ENCODE measurements around the gene TSPAN18.
A peak's percentile ranks its signal among the peaks of the same experiment; 100 is the strongest.

Gene TSPAN18

GRCh38 chr11:44823868-44824267 lies 97.1 kb downstream of the TSPAN18 start:
- no peak overlapping the region for H3K4me3 ChIP-seq (ENCODE audit: low read length in 2 of 2)
- no peaks in the 10 kb centered on the region for H3K36me3 ChIP-seq (replicated peaks in 1 of 2; ENCODE audit: control insufficient read depth in 2 of 2, insufficient read depth in 2 of 2, low read length in 2 of 2)
- peaks cover 12% of the 10 kb centered on the region for H3K79me1 ChIP-seq (ENCODE audit: low read depth, low read length)
- no peak overlapping the region for H4K8ac ChIP-seq (ENCODE audit: low read depth, low read length)
- no peaks in the 10 kb centered on the region for H3K27me3 ChIP-seq (ENCODE audit: control insufficient read depth in 3 of 3, insufficient read depth in 3 of 3, low read depth in 1 of 3, low read length in 3 of 3)
- no peak overlapping the region for H2BK15ac ChIP-seq (ENCODE audit: low read length)
- H4K91ac ChIP-seq (ENCODE audit: low read depth, low read length, poor library complexity), result no peak overlapping the region
- peak overlapping the region; percentile 86 for H3K27ac ChIP-seq (replicated peaks; ENCODE audit: low read length)
- peak overlapping the region; percentile 46 for H3K4me2 ChIP-seq (ENCODE audit: insufficient read depth, low read length, poor library complexity, severe bottlenecking)
- peak; percentile 48 for DNase-seq (ENCODE audit: low spot score)
- H3K14ac ChIP-seq (ENCODE audit: low read length), result no peak overlapping the region
- peaks cover 40 to 46% of the 10 kb centered on the region in 2 donors for H3K4me1 ChIP-seq (ENCODE audit: control insufficient read depth in 2 of 2, insufficient read depth in 1 of 2, low read depth in 1 of 2, low read length in 2 of 2)
- no CpG with 5 or more reads among the region's 9 CpGs for WGBS, 2 donors (ENCODE audit: extremely low coverage in 2 of 2, insufficient read length in 2 of 2, insufficient replicate concordance in 1 of 2)
- no peak overlapping the region for H2BK120ac ChIP-seq (ENCODE audit: low read depth, low read length)
- H3K18ac ChIP-seq (ENCODE audit: low read length), result peak overlapping the region; percentile 73
- no peak overlapping the region for H3K23ac ChIP-seq (ENCODE audit: low read depth, low read length, poor library complexity)
- no peak overlapping the region for H2BK12ac ChIP-seq (ENCODE audit: low read length)
- no peak overlapping the region for H3K9ac ChIP-seq (ENCODE audit: low read depth, low read length, poor library complexity)
- H2BK5ac ChIP-seq (ENCODE audit: low read length), result peak overlapping the region; percentile 68
- H2AFZ ChIP-seq (ENCODE audit: low read length), result no peak overlapping the region
- peaks cover 0 to 24% of the 10 kb centered on the region in 2 donors for H3K9me3 ChIP-seq (replicated peaks in 1 of 2; ENCODE audit: control insufficient read depth in 2 of 2, insufficient read depth in 1 of 2, low read depth in 1 of 2, low read length in 2 of 2)
- H3K4ac ChIP-seq (ENCODE audit: low read length), result no peak overlapping the region
- H2AK5ac ChIP-seq (ENCODE audit: low read depth, low read length), result peak overlapping the region; percentile 18

DNA sequence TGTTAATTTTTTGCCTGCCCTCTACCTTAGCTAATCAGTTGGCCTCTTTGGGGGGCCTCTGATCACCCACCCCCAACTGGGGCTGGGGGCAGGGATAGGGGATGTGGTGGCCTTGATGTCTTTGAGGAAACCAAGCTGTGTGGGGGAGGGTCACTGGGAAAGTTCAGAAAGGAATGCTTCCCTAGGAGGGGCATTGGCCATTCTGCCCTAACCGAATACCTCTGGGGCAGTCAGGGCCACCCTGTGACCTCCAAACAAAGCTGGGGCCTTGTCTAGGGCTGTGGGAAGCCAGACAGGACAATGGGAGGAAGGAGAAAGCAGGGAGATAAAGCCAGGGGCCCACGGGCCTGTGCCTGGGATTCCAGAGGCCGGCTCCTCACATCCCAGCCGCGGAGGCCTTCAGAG lies 97.5 kb downstream of the TSPAN18 start:
- no peak overlapping the region for H4K8ac ChIP-seq (ENCODE audit: low read depth, low read length)
- H2BK12ac ChIP-seq (ENCODE audit: low read length), result no peak overlapping the region
- H2BK15ac ChIP-seq (ENCODE audit: low read length), result no peak overlapping the region
- no peak overlapping the region for H3K14ac ChIP-seq (ENCODE audit: low read length)
- no peak overlapping the region for H3K9ac ChIP-seq (ENCODE audit: low read depth, low read length, poor library complexity)
- peak overlapping the region; percentile 68 for H2BK5ac ChIP-seq (ENCODE audit: low read length)
- WGBS, 2 donors (ENCODE audit: extremely low coverage in 2 of 2, insufficient read length in 2 of 2, insufficient replicate concordance in 1 of 2), result no CpG with 5 or more reads among the region's 5 CpGs
- peaks cover 40 to 46% of the 10 kb centered on the region in 2 donors for H3K4me1 ChIP-seq (ENCODE audit: control insufficient read depth in 2 of 2, insufficient read depth in 1 of 2, low read depth in 1 of 2, low read length in 2 of 2)
- H4K91ac ChIP-seq (ENCODE audit: low read depth, low read length, poor library complexity), result no peak overlapping the region
- peaks cover 9% of the 10 kb centered on the region for H3K79me1 ChIP-seq (ENCODE audit: low read depth, low read length)
- DNase-seq (ENCODE audit: low spot score), result peak; percentile 90
- no peak overlapping the region for H3K4ac ChIP-seq (ENCODE audit: low read length)
- H2AFZ ChIP-seq (ENCODE audit: low read length), result no peak overlapping the region
- peak overlapping the region; percentile 46 for H3K4me2 ChIP-seq (ENCODE audit: insufficient read depth, low read length, poor library complexity, severe bottlenecking)
- no peak overlapping the region for H3K4me3 ChIP-seq (ENCODE audit: low read length in 2 of 2)
- H3K23ac ChIP-seq (ENCODE audit: low read depth, low read length, poor library complexity), result no peak overlapping the region
- H2BK120ac ChIP-seq (ENCODE audit: low read depth, low read length), result no peak overlapping the region
- no peaks in the 10 kb centered on the region for H3K27me3 ChIP-seq (ENCODE audit: control insufficient read depth in 3 of 3, insufficient read depth in 3 of 3, low read depth in 1 of 3, low read length in 3 of 3)
- no peaks in the 10 kb centered on the region for H3K36me3 ChIP-seq (replicated peaks in 1 of 2; ENCODE audit: control insufficient read depth in 2 of 2, insufficient read depth in 2 of 2, low read length in 2 of 2)
- peak overlapping the region; percentile 92 for H3K27ac ChIP-seq (replicated peaks; ENCODE audit: low read length)
- H2AK5ac ChIP-seq (ENCODE audit: low read depth, low read length), result no peak overlapping the region
- H3K18ac ChIP-seq (ENCODE audit: low read length), result peak overlapping the region; percentile 42
- H3K9me3 ChIP-seq (replicated peaks in 1 of 2; ENCODE audit: control insufficient read depth in 2 of 2, insufficient read depth in 1 of 2, low read depth in 1 of 2, low read length in 2 of 2), result peaks cover 0 to 24% of the 10 kb centered on the region in 2 donors

DNA sequence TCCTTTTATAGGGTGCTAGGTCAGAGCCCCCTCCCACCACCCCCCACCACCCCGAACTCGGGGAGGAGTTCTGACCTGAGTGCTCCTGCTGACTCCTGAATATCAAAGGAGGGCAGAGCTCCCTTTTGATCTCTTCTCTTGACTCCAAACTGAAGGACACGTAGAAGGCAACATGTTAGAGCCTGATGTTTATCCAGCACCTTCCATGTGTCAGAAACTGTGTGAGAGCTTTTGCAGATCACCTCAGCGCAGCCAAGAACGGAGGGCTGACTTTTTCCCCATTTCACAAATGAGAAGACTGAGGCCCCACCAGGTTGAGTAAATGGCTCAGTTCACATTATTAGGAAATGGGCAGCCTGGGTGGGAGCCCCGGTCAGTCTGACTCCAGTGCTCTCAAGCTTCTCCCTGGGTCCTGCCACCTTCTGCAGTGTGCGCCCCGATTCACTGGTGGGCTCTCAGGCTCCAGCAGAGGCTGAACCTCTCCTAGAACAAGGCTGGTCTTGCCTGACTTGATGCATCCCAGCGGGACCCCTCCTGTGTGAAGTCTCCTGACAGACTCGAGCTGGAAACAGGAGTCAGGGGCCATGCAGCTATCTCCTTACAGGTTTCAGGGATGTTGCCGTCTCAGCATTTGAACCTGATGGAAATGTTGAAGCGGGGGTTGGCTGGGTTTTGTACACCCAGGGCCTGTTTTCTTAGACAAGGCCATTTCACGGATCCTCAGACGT lies 98.5 kb downstream of the TSPAN18 start:
- Histone ChIP-seq H3K9ac (ENCODE audit: low read depth, low read length, poor library complexity) (peak overlapping the region; percentile 17), H3K36me3 (replicated peaks in 1 of 2; ENCODE audit: control insufficient read depth in 2 of 2, insufficient read depth in 2 of 2, low read length in 2 of 2) (no peaks in the 10 kb centered on the region), H4K8ac (ENCODE audit: low read depth, low read length) (no peak overlapping the region), H3K79me1 (ENCODE audit: low read depth, low read length) (peaks cover 9% of the 10 kb centered on the region), H3K4me3 (ENCODE audit: low read length in 2 of 2) (no peak overlapping the region), H3K9me3 (replicated peaks in 1 of 2; ENCODE audit: control insufficient read depth in 2 of 2, insufficient read depth in 1 of 2, low read depth in 1 of 2, low read length in 2 of 2) (peaks cover 0 to 18% of the 10 kb centered on the region in 2 donors), H2BK120ac (ENCODE audit: low read depth, low read length) (peak overlapping the region; percentile 33), H4K91ac (ENCODE audit: low read depth, low read length, poor library complexity) (peak overlapping the region; percentile 74), H3K4me2 (ENCODE audit: insufficient read depth, low read length, poor library complexity, severe bottlenecking) (no peak overlapping the region), H3K4ac (ENCODE audit: low read length) (no peak overlapping the region), H3K4me1 (ENCODE audit: control insufficient read depth in 2 of 2, insufficient read depth in 1 of 2, low read depth in 1 of 2, low read length in 2 of 2) (peaks cover 40 to 46% of the 10 kb centered on the region in 2 donors), H3K27me3 (ENCODE audit: control insufficient read depth in 3 of 3, insufficient read depth in 3 of 3, low read depth in 1 of 3, low read length in 3 of 3) (no peaks in the 10 kb centered on the region), H3K18ac (ENCODE audit: low read length) (peak overlapping the region; percentile 86), H2AFZ (ENCODE audit: low read length) (no peak overlapping the region), H2BK15ac (ENCODE audit: low read length) (peak overlapping the region; percentile 25), H2BK12ac (ENCODE audit: low read length) (peak overlapping the region; percentile 35), H3K27ac (replicated peaks; ENCODE audit: low read length) (peak overlapping the region; percentile 92), H2AK5ac (ENCODE audit: low read depth, low read length) (peak overlapping the region; percentile 73), H2BK5ac (ENCODE audit: low read length) (peak overlapping the region; percentile 60), H3K14ac (ENCODE audit: low read length) (peak overlapping the region; percentile 25), H3K23ac (ENCODE audit: low read depth, low read length, poor library complexity) (no peak overlapping the region)
- no peak for DNase-seq (ENCODE audit: low spot score)
- no CpG with 5 or more reads among the region's 14 CpGs for WGBS, 2 donors (ENCODE audit: extremely low coverage in 2 of 2, insufficient read length in 2 of 2, insufficient replicate concordance in 1 of 2)

- H2BK12ac ChIP-seq (ENCODE audit: low read length), result peak overlapping the region; percentile 58
- H3K79me1 ChIP-seq (ENCODE audit: low read depth, low read length), result peaks cover 10% of the 10 kb centered on the region
- no peak overlapping the region for H4K91ac ChIP-seq (ENCODE audit: low read depth, low read length, poor library complexity)
- H3K9ac ChIP-seq (ENCODE audit: low read depth, low read length, poor library complexity), result no peak overlapping the region
- no peak overlapping the region for H3K4me3 ChIP-seq (ENCODE audit: low read length in 2 of 2)
- DNase-seq (ENCODE audit: low spot score), result no peak
- no peaks in the 10 kb centered on the region for H3K36me3 ChIP-seq (replicated peaks in 1 of 2; ENCODE audit: control insufficient read depth in 2 of 2, insufficient read depth in 2 of 2, low read length in 2 of 2)
- no CpG with 5 or more reads among the region's 7 CpGs for WGBS, 2 donors (ENCODE audit: extremely low coverage in 2 of 2, insufficient read length in 2 of 2, insufficient replicate concordance in 1 of 2)
- no peak overlapping the region for H3K23ac ChIP-seq (ENCODE audit: low read depth, low read length, poor library complexity)
- no peak overlapping the region for H3K14ac ChIP-seq (ENCODE audit: low read length)
- H2BK120ac ChIP-seq (ENCODE audit: low read depth, low read length), result no peak overlapping the region
- no peak overlapping the region for H2AFZ ChIP-seq (ENCODE audit: low read length)
- no peaks in the 10 kb centered on the region for H3K27me3 ChIP-seq (ENCODE audit: control insufficient read depth in 3 of 3, insufficient read depth in 3 of 3, low read depth in 1 of 3, low read length in 3 of 3)
- no peak overlapping the region for H2BK5ac ChIP-seq (ENCODE audit: low read length)
- H2BK15ac ChIP-seq (ENCODE audit: low read length), result no peak overlapping the region
- no peak overlapping the region for H4K8ac ChIP-seq (ENCODE audit: low read depth, low read length)
- H3K18ac ChIP-seq (ENCODE audit: low read length), result peak overlapping the region; percentile 91
- H3K9me3 ChIP-seq (replicated peaks in 1 of 2; ENCODE audit: control insufficient read depth in 2 of 2, insufficient read depth in 1 of 2, low read depth in 1 of 2, low read length in 2 of 2), result peaks cover 0 to 12% of the 10 kb centered on the region in 2 donors
- no peak overlapping the region for H3K4me2 ChIP-seq (ENCODE audit: insufficient read depth, low read length, poor library complexity, severe bottlenecking)
- H3K27ac ChIP-seq (replicated peaks; ENCODE audit: low read length), result no peak overlapping the region
- H3K4me1 ChIP-seq (ENCODE audit: control insufficient read depth in 2 of 2, insufficient read depth in 1 of 2, low read depth in 1 of 2, low read length in 2 of 2), result peaks cover 40 to 46% of the 10 kb centered on the region in 2 donors
- peak overlapping the region; percentile 83 for H2AK5ac ChIP-seq (ENCODE audit: low read depth, low read length)
- no peak overlapping the region for H3K4ac ChIP-seq (ENCODE audit: low read length)
These were observed 100.3 kb downstream of the TSPAN18 start for GRCh38 chr11:44826922-44827643.
